Spinal cord (tissue), 10 donors: ENCODE data around the gene ATP9A. TPM values are rescaled to one million over a fixed set of nuclear protein-coding genes. Genes with fewer than 3 reads are reported as not detected.

Experiments
- DNase-seq, 6 donors: peaks; one replicate each; pipeline versions ENCODE4 v3.0.0 to v3.0.0-alpha.2; 2013 to 2015; ENCODE audit warnings: low spot score in 6 of 6, low read depth in 4 of 6
- H3K27ac ChIP-seq: one replicate; pipeline ENCODE4 v1.5.1; 2013; ENCODE audit warnings: low read depth, low read length, control low read depth
- H3K27me3 ChIP-seq: one replicate; pipeline ENCODE4 v1.6.1; 2013; ENCODE audit warnings: low read length; ENCODE audit not compliant: control insufficient read depth, insufficient read depth
- H3K36me3 ChIP-seq: one replicate; pipeline ENCODE4 v1.6.1; 2013; ENCODE audit warnings: low read length; ENCODE audit not compliant: control insufficient read depth, insufficient read depth
- H3K4me1 ChIP-seq: one replicate; pipeline ENCODE4 v1.6.1; 2013; ENCODE audit warnings: low read length; ENCODE audit not compliant: control insufficient read depth, insufficient read depth
- H3K4me3 ChIP-seq: one replicate; pipeline ENCODE4 v1.5.1; 2013; ENCODE audit warnings: low read depth, low read length, control low read depth
- H3K9me3 ChIP-seq: one replicate; pipeline ENCODE4 v1.6.1; 2013; ENCODE audit warnings: low read length; ENCODE audit not compliant: control insufficient read depth, insufficient read depth
- WGBS: methylation state at CpG from one replicate; pipeline ENCODE4 v1.1.5; 2013; ENCODE audit warnings: missing lambda C conversion rate; ENCODE audit not compliant: insufficient coverage; 5-methylcytosine and 5-hydroxymethylcytosine counted together
- polyA plus RNA-seq, 2 donors: library from polyadenylated mRNA; unstranded; fragments of 120-200 nt; gene quantifications; one replicate each; pipeline ENCODE4 v1.2.1, GENCODE V29; 2013; ENCODE audit not compliant: insufficient read length in 2 of 2
- total RNA-seq, 2 donors: library from RNA; depleted of rRNA in 1 of 2; stranded (reverse); fragments of 120-200 nt in 1 of 2; fragments of >200 nt in 1 of 2; gene quantifications; one replicate each; pipeline versions ENCODE4 v1.2.3 to v1.2.4, GENCODE V29; 2013 to 2014
- donor health status: healthy.

Gene ATP9A
- total and polyA plus RNA-seq, 4 donors: 77.3 to 187 (median 169) TPM

DNA sequence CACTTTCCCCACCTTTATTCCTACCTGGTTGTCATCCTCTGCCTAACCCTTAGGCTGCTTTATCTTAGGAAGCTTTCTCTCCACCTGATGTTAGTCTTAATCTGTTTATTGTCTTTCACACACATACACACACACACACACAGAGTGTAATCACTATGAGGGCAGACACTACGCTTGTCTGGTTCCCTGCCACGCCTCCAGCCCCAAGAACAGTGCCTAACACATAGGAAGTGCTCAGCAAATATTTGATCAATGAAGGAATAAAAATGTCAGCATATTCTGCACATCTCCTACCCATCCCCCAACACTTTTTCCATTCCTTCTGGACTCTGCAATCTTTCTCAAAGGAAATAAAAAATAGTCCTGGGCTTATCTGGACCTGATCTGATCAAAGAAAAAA lies 174.6 kb downstream of the ATP9A start:
- H3K4me1 ChIP-seq: no peaks in the 10 kb centered on the region
- DNase-seq: no peak
- no peak overlapping the region for H3K27ac ChIP-seq
- H3K9me3 ChIP-seq: no peaks in the 10 kb centered on the region
- H3K27me3 ChIP-seq: no peaks in the 10 kb centered on the region
- H3K36me3 ChIP-seq: peaks cover 5% of the 10 kb centered on the region
- H3K4me3 ChIP-seq: no peak overlapping the region
- no CpG with 5 or more reads among the region's 2 CpGs for WGBS

GRCh38 chr20:51592564-51592963 lies 175.6 kb downstream of the ATP9A start:
- WGBS: 97% methylated on average over 7 of the region's 8 CpGs
- no peak for DNase-seq

DNA sequence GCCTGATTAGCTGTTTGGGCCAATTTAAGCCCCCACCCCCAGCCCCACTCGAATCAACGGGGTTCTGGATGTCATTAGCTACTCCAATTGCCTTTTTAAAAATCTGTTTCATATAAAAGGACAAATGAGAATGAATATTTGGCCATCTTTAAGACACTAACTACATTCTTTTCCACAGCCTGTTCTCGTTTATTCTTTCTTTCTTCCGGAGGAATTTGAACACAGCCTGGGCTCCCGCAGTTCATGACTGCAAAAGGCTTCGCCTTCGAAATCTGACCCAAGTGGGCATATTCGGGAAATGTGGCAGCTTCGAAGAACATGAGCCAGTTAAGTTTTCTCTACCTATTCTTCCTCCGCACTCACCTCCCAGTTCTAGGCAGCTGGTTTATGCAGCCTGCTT lies 176.3 kb downstream of the ATP9A start:
- Histone ChIP-seq H3K27ac (no peak overlapping the region), H3K9me3 (no peaks in the 10 kb centered on the region), H3K36me3 (peaks cover 3% of the 10 kb centered on the region), H3K4me3 (no peak overlapping the region), H3K27me3 (no peaks in the 10 kb centered on the region), H3K4me1 (no peaks in the 10 kb centered on the region)
- 81% methylated on average over 8 of the region's 10 CpGs for WGBS
- no peak for DNase-seq

More at GRCh38 chr20:51592564-51592963, 175.6 kb downstream of the ATP9A start:
- Histone ChIP-seq H3K27me3 (no peaks in the 10 kb centered on the region), H3K9me3 (no peaks in the 10 kb centered on the region), H3K4me3 (no peak overlapping the region), H3K27ac (no peak overlapping the region), H3K4me1 (no peaks in the 10 kb centered on the region), H3K36me3 (peaks cover 3% of the 10 kb centered on the region)

DNA sequence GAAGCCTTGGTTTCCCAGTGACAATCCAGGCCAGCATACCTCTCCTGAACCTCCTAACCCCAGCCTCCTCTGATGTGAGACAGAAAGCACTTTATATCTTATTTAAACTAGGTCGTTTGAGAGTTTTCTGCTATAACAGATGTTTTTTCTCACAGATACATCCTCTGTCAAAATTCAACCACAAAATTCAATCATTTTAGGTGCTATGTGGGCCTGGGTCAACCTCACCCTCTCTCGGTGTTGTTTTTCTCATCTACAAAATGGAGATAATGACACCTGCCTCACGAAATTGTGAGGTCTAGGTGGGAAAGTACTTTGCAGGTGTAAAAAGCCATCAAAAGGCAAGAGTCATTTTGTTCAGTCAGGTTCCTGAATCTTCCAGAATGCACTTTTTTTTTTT lies 179.4 kb downstream of the ATP9A start:
- no peak overlapping the region for H3K27ac ChIP-seq
- no CpG with 5 or more reads among the region's 3 CpGs for WGBS
- no peak for DNase-seq

GRCh38 chr20:51587145-51587544 lies 181.0 kb downstream of the ATP9A start:
- Histone ChIP-seq H3K27ac (no peak overlapping the region), H3K4me3 (no peak overlapping the region), H3K9me3 (no peaks in the 10 kb centered on the region), H3K4me1 (no peaks in the 10 kb centered on the region), H3K27me3 (no peaks in the 10 kb centered on the region), H3K36me3 (no peaks in the 10 kb centered on the region)
- no CpG with 5 or more reads among the region's 4 CpGs for WGBS
- DNase-seq: no peak

More for the DNA sequence above, 179.4 kb downstream of the ATP9A start:
- no peak overlapping the region for H3K4me3 ChIP-seq
- H3K4me1 ChIP-seq: no peaks in the 10 kb centered on the region
- H3K9me3 ChIP-seq: no peaks in the 10 kb centered on the region
- no peaks in the 10 kb centered on the region for H3K27me3 ChIP-seq
- H3K36me3 ChIP-seq: peaks cover 3% of the 10 kb centered on the region

- no peak for DNase-seq
- no peaks in the 10 kb centered on the region for H3K36me3 ChIP-seq
- no peak overlapping the region for H3K4me3 ChIP-seq
These were observed 182.2 kb downstream of the ATP9A start for GRCh38 chr20:51586005-51586440.

DNA sequence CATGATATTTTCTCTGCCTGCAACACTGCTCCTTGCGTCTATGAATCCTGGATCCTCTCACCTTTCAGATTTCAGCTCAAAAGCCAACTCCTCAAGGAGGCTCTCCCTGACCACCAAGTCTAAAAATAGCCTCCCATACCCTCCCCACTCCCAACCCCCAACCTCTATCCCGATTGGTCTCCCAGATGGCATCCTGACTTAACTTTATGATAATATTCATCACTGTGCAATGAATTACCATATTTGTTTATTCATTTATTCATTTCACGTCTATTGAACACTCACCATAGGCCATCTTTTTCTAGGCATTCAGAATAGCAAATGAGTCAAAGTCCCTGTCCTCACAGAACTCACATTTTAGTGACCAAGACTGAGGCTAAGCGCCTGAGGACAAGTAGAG lies 183.0 kb downstream of the ATP9A start:
- DNase-seq: peak in 1 of 6 donors; percentile 21
- no peaks in the 10 kb centered on the region for H3K27me3 ChIP-seq
- no peak overlapping the region for H3K4me3 ChIP-seq
- H3K27ac ChIP-seq: no peak overlapping the region
- H3K9me3 ChIP-seq: no peaks in the 10 kb centered on the region
- 100% methylated on average over 1 of the region's 4 CpGs for WGBS
- H3K36me3 ChIP-seq: no peaks in the 10 kb centered on the region
- H3K4me1 ChIP-seq: no peaks in the 10 kb centered on the region

More at GRCh38 chr20:51586005-51586440, 182.2 kb downstream of the ATP9A start:
- Histone ChIP-seq H3K4me1 (no peaks in the 10 kb centered on the region), H3K27me3 (no peaks in the 10 kb centered on the region), H3K27ac (no peak overlapping the region), H3K9me3 (no peaks in the 10 kb centered on the region)
- 87% methylated on average over 4 of the region's 4 CpGs for WGBS

DNA sequence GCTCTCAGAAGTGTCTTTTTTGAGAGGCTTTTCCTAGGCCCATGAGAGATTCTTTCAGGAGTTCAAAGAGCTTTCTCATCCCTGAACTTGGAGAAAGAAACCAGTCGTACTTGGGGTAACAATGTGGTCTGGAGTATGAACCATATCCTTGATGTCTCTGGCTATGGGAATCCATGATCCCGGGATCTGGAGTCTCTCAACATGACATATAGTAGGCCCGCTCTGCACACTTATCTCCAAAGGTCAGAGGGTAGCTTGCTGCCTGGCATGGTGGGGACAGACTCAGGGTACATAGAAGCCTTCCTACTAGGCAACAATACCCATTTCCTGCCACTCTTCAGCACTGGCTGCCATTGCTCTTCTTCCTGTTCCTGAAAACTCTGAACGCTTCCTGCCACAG lies 183.5 kb downstream of the ATP9A start:
- WGBS: 88% methylated on average over 4 of the region's 4 CpGs
- Histone ChIP-seq H3K4me3 (no peak overlapping the region), H3K27ac (no peak overlapping the region)

GRCh38 chr20:51584116-51584515 lies 184.1 kb downstream of the ATP9A start:
- no peak for DNase-seq
- H3K4me1 ChIP-seq: no peaks in the 10 kb centered on the region
- H3K27me3 ChIP-seq: no peaks in the 10 kb centered on the region
- no peaks in the 10 kb centered on the region for H3K36me3 ChIP-seq
- H3K4me3 ChIP-seq: no peak overlapping the region
- no peak overlapping the region for H3K27ac ChIP-seq
- 81% methylated on average over 5 of the region's 8 CpGs for WGBS
- no peaks in the 10 kb centered on the region for H3K9me3 ChIP-seq

More for the DNA sequence above, 183.5 kb downstream of the ATP9A start:
- Histone ChIP-seq H3K27me3 (no peaks in the 10 kb centered on the region), H3K9me3 (no peaks in the 10 kb centered on the region), H3K4me1 (no peaks in the 10 kb centered on the region), H3K36me3 (no peaks in the 10 kb centered on the region)
- no peak for DNase-seq

- 97% methylated on average over 7 of the region's 14 CpGs for WGBS
- no peaks in the 10 kb centered on the region for H3K4me1 ChIP-seq
- H3K36me3 ChIP-seq: no peaks in the 10 kb centered on the region
- no peaks in the 10 kb centered on the region for H3K27me3 ChIP-seq
- no peaks in the 10 kb centered on the region for H3K9me3 ChIP-seq
- DNase-seq: no peak
- no peak overlapping the region for H3K27ac ChIP-seq
- H3K4me3 ChIP-seq: no peak overlapping the region
These were observed 184.7 kb downstream of the ATP9A start for GRCh38 chr20:51583499-51583898.
